ENCODE results near the gene CRIP2. TPM values are rescaled to one million over a fixed set of nuclear protein-coding genes. Genes with fewer than 3 reads are reported as not detected.

Gene CRIP2
- total and polyA plus RNA-seq, 2 donors (not counting 3 experiments of a cell fraction or from before 2014, with no cell fraction given): 322 to 954 TPM

- intact Hi-C loops (cut with micrococcal nuclease) (no loop called here), dilution Hi-C loops (cut with MboI; ENCODE audit: extremely low pct_ligation_motif_present, low sequenced_read_pairs) (no loop called here)
- Histone ChIP-seq H3K4me2 (ENCODE audit: insufficient read depth, low read length) (no peak overlapping the region), H2AFZ (ENCODE audit: low read depth, low read length) (no peak overlapping the region), H3K79me2 (ENCODE audit: control insufficient read depth, insufficient read depth, low read length) (peaks cover 5% of the 10 kb centered on the region), H3K9ac (replicated peaks; ENCODE audit: extremely low read depth, insufficient read depth, low read length) (no peak overlapping the region), H3K36me3 (ENCODE audit: control insufficient read depth in 2 of 2, extremely low read depth in 1 of 2, insufficient read depth in 2 of 2, low read length in 2 of 2) (peaks cover 3 to 38% of the 10 kb centered on the region in 2 experiments), H3K27ac (ENCODE audit: insufficient read depth, low read depth, low read length) (no peak overlapping the region), H3K4me1 (ENCODE audit: control insufficient read depth, extremely low read depth, insufficient read depth, low read length) (no peaks in the 10 kb centered on the region), H3K4me3 (replicated peaks in 1 of 3; ENCODE audit: insufficient read depth in 1 of 3, low read depth in 1 of 3, low read length in 3 of 3) (no peak overlapping the region), H3K9me3 (replicated peaks; ENCODE audit: control insufficient read depth, insufficient read depth, low read length) (no peaks in the 10 kb centered on the region), H4K20me1 (replicated peaks; ENCODE audit: control insufficient read depth, extremely low read depth, insufficient read depth, low read length) (no peaks in the 10 kb centered on the region), H3K9me1 (replicated peaks; ENCODE audit: control insufficient read depth, extremely low read depth, insufficient read depth, low read length) (no peaks in the 10 kb centered on the region), H3K27me3 (ENCODE audit: control insufficient read depth in 2 of 2, insufficient read depth in 2 of 2, low read length in 2 of 2) (no peaks in the 10 kb centered on the region)
- POLR2A ChIA-PET: no interaction called here
- FAIRE-seq (no peak), DNase-seq (ENCODE audit: low read depth, low spot score) (no peak)
- BruUV-seq (replicated peaks): no TSS peak
- TF ChIP-seq JUN (IDR thresholded peaks at IDR 0.05; ENCODE audit: borderline replicate concordance, insufficient read depth, insufficient read length, low read depth) (no peak), EZH2 (IDR thresholded peaks at IDR 0.05; ENCODE audit: borderline replicate concordance, low read depth, low read length, severe bottlenecking) (no peak), POLR2A (IDR thresholded peaks at IDR 0.05; ENCODE audit: low read depth, low read length) (no peak), POLR2AphosphoS5 (IDR thresholded peaks at IDR 0.05; ENCODE audit: insufficient read depth, low read depth, low read length) (no peak), GATA2 (IDR thresholded peaks at IDR 0.05; ENCODE audit: insufficient read depth, insufficient read length, low read depth, low read length) (no peak), CTCF (IDR thresholded peaks at IDR 0.05; ENCODE audit: extremely low read depth in 1 of 2, insufficient read depth in 1 of 2, low read depth in 1 of 2, low read length in 2 of 2) (no peak), FOS (IDR thresholded peaks at IDR 0.05; ENCODE audit: borderline replicate concordance, insufficient read depth, low read length) (no peak), MYC (IDR thresholded peaks at IDR 0.05; ENCODE audit: low read depth, low read length) (no peak)
- CTCF ChIA-PET: no interaction called here
These were observed 23.5 kb upstream of the CRIP2 start for GRCh38 chr14:105450864-105451720.

Measured in endothelial cell of umbilical vein (primary cell).